IMR-90 (cell line): ENCODE results near the gene MYT1. TPM values are rescaled to one million over a fixed set of nuclear protein-coding genes. Genes with fewer than 3 reads are reported as not detected.

Experiments
- ATAC-seq: fragments of 200-7000 bp; cut with Tn5 transposase; 2 replicates; pipeline ENCODE4 v1.9.1; 2020; ENCODE audit warnings: low read depth, mild to moderate bottlenecking, moderate library complexity
- BruUV-seq: library from RNA; stranded (reverse); fragments of 400-500 nt; replicated peaks from 2 replicates; lab custom pipeline; 2021; lab: Mats Ljungman, UMichigan
- CTCF ChIA-PET: fragments of 300-600 bp; formaldehyde crosslinking; extraction: SDS; loops from one replicate; lab custom pipeline; 2021; ENCODE audit warnings: antibody characterized with exemption; lab: Yijun Ruan, JAX
- POLR2A ChIA-PET: fragments of 300-600 bp; sonication (Branson Sonifier 250); formaldehyde crosslinking; loops from one replicate; lab custom pipeline; 2022; ENCODE audit warnings: antibody characterized with exemption; ENCODE audit not compliant: unreplicated experiment; lab: Charles Lee
- DNase-seq: peaks from one replicate; pipeline ENCODE4 v3.0.0; 2013
- H2AFZ ChIP-seq: replicated peaks from 2 replicates; pipeline ENCODE3; 2013; ENCODE audit warnings: low read length, mild to moderate bottlenecking; ENCODE audit not compliant: poor library complexity
- H2AK5ac ChIP-seq: 2 replicates; pipeline ENCODE4 v1.6.1; 2013; ENCODE audit warnings: low read depth, low read length, inconsistent platforms
- H2AK9ac ChIP-seq: replicated peaks from 2 replicates; pipeline ENCODE3; 2013; ENCODE audit warnings: mild to moderate bottlenecking, low read depth, low read length, moderate library complexity; ENCODE audit not compliant: poor library complexity
- H2BK120ac ChIP-seq: 2 replicates; pipeline ENCODE4 v1.6.1; 2013; ENCODE audit warnings: low read depth, low read length, inconsistent platforms
- H2BK15ac ChIP-seq: 3 replicates; pipeline ENCODE4 v1.6.1; 2013; ENCODE audit warnings: low read depth, low read length, inconsistent platforms
- H2BK20ac ChIP-seq: 2 replicates; pipeline ENCODE4 v1.6.1; 2013; ENCODE audit warnings: low read depth, mild to moderate bottlenecking, inconsistent platforms, low read length, moderate library complexity
- H2BK5ac ChIP-seq: 2 replicates; pipeline ENCODE4 v1.6.1; 2013; ENCODE audit warnings: mild to moderate bottlenecking, low read depth, low read length, inconsistent platforms; ENCODE audit not compliant: poor library complexity, severe bottlenecking
- H3K14ac ChIP-seq: replicated peaks from 2 replicates; pipeline ENCODE4 v1.6.1; 2013; ENCODE audit warnings: low read depth, low read length, inconsistent platforms
- H3K18ac ChIP-seq: 2 replicates; pipeline ENCODE4 v1.6.1; 2013; ENCODE audit warnings: low read depth, low read length, control low read depth
- H3K23ac ChIP-seq: 2 replicates; pipeline ENCODE4 v1.6.1; 2013; ENCODE audit warnings: low read depth, low read length, inconsistent platforms
- H3K27ac ChIP-seq: 2 replicates; pipeline ENCODE4 v1.5.1; 2013; ENCODE audit warnings: mild to moderate bottlenecking, control low read depth, low read length; ENCODE audit not compliant: insufficient read depth
- H3K27me3 ChIP-seq: 2 replicates; pipeline ENCODE4 v1.6.1; 2013; ENCODE audit warnings: low read length; ENCODE audit not compliant: control insufficient read depth, insufficient read depth
- H3K36me3 ChIP-seq: 2 replicates; pipeline ENCODE4 v1.6.1; 2013; ENCODE audit warnings: low read length, mixed read lengths; ENCODE audit not compliant: control insufficient read depth, insufficient read depth
- H3K4ac ChIP-seq: 2 replicates; pipeline ENCODE4 v1.6.1; 2013; ENCODE audit warnings: low read depth, low read length, inconsistent platforms
- H3K4me1 ChIP-seq: 2 replicates; pipeline ENCODE4 v1.6.1; 2013; ENCODE audit warnings: low read length, mixed read lengths; ENCODE audit not compliant: control insufficient read depth, insufficient read depth
- H3K4me2 ChIP-seq: 2 replicates; pipeline ENCODE4 v1.6.1; 2013; ENCODE audit warnings: low read depth, mild to moderate bottlenecking, control low read depth, low read length, moderate library complexity
- H3K4me3 ChIP-seq: 2 replicates; pipeline ENCODE4 v1.5.1; 2013; ENCODE audit warnings: low read depth, mild to moderate bottlenecking, control low read depth, low read length, moderate library complexity; ENCODE audit not compliant: insufficient read depth
- H3K56ac ChIP-seq: 2 replicates; pipeline ENCODE4 v1.6.1; 2013; ENCODE audit warnings: low read length, inconsistent platforms; ENCODE audit not compliant: insufficient read depth; ENCODE audit errors: extremely low read depth
- H3K79me1 ChIP-seq, 2 experiments: 2 replicates each; pipeline ENCODE4 v1.6.1; 2013; ENCODE audit warnings: low read length in 2 of 2, inconsistent platforms in 1 of 2, low read depth in 1 of 2
- H3K9ac ChIP-seq: 2 replicates; pipeline ENCODE4 v1.6.1; 2013; ENCODE audit warnings: low read depth, low read length, control low read depth
- H3K9me1 ChIP-seq: 2 replicates; pipeline ENCODE4 v1.6.1; 2013; ENCODE audit warnings: low read length, inconsistent platforms; ENCODE audit not compliant: insufficient read depth
- H3K9me3 ChIP-seq: 2 replicates; pipeline ENCODE4 v1.6.1; 2013; ENCODE audit warnings: low read length; ENCODE audit not compliant: control insufficient read depth, insufficient read depth
- H4K20me1 ChIP-seq: 2 replicates; pipeline ENCODE4 v1.6.1; 2013; ENCODE audit warnings: low read length, inconsistent platforms; ENCODE audit not compliant: insufficient read depth
- H4K5ac ChIP-seq: 2 replicates; pipeline ENCODE4 v1.6.1; 2013; ENCODE audit warnings: mild to moderate bottlenecking, low read depth, low read length, control low read depth
- H4K8ac ChIP-seq, 2 experiments: 2 replicates each; pipeline ENCODE4 v1.6.1; 2013; ENCODE audit warnings: low read depth in 2 of 2, low read length in 2 of 2, control low read depth in 1 of 2, inconsistent platforms in 1 of 2
- H4K91ac ChIP-seq: 2 replicates; pipeline ENCODE4 v1.6.1; 2013; ENCODE audit warnings: low read depth, low read length, inconsistent platforms; ENCODE audit not compliant: insufficient read depth
- BHLHE40 ChIP-seq: fragments of 150-350 bp; IDR thresholded peaks from 2 replicates; pipeline ENCODE4 v1.6.1; 2016; ENCODE audit warnings: mild to moderate bottlenecking, low read depth, low read length
- CHD1 ChIP-seq: IDR thresholded peaks from 2 replicates; pipeline ENCODE4 v1.6.1; 2012; ENCODE audit warnings: low read depth, low read length, improper control_type of control experiment
- CTCF ChIP-seq: conservative IDR thresholded peaks from 2 replicates; pipeline ENCODE4 v1.5.1; 2012; ENCODE audit warnings: mild to moderate bottlenecking, low read depth, low read length, improper control_type of control experiment
- FOS ChIP-seq: fragments of 150-350 bp; IDR thresholded peaks from 2 replicates; pipeline ENCODE4 v1.6.1; 2016; ENCODE audit warnings: low read depth, low read length
- MAFK ChIP-seq: IDR thresholded peaks from 2 replicates; pipeline ENCODE4 v1.6.1; 2012; ENCODE audit warnings: low read depth, low read length, improper control_type of control experiment
- MAZ ChIP-seq: IDR thresholded peaks from 2 replicates; pipeline ENCODE4 v1.6.1; 2012; ENCODE audit warnings: low read depth, mild to moderate bottlenecking, low read length, improper control_type of control experiment, moderate library complexity, borderline replicate concordance
- MXI1 ChIP-seq: IDR thresholded peaks from 2 replicates; pipeline ENCODE4 v1.6.1; 2012; ENCODE audit warnings: low read depth, mild to moderate bottlenecking, low read length, moderate library complexity, borderline replicate concordance
- NFE2L2 ChIP-seq: fragments of 150-350 bp; IDR thresholded peaks from 2 replicates; pipeline ENCODE4 v1.6.1; 2016; ENCODE audit warnings: low read depth, mild to moderate bottlenecking, low read length
- POLR2A ChIP-seq: IDR thresholded peaks from 2 replicates; pipeline ENCODE4 v1.6.1; 2012; ENCODE audit warnings: mild to moderate bottlenecking, low read depth, low read length
- RAD21 ChIP-seq: IDR thresholded peaks from 2 replicates; pipeline ENCODE4 v1.6.1; 2012; ENCODE audit warnings: low read length, improper control_type of control experiment
- RCOR1 ChIP-seq: IDR thresholded peaks from 2 replicates; pipeline ENCODE4 v1.6.1; 2012; ENCODE audit warnings: mild to moderate bottlenecking, low read length, improper control_type of control experiment; ENCODE audit not compliant: insufficient replicate concordance
- RFX5 ChIP-seq: IDR thresholded peaks from 2 replicates; pipeline ENCODE4 v1.8.0; 2012; ENCODE audit warnings: low read depth, mild to moderate bottlenecking, low read length, moderate library complexity
- SMC3 ChIP-seq: fragments of 150-350 bp; IDR thresholded peaks from 2 replicates; pipeline ENCODE4 v1.6.1; 2016; ENCODE audit warnings: low read depth, mild to moderate bottlenecking, antibody characterized with exemption, low read length, moderate library complexity
- USF2 ChIP-seq: fragments of 150-350 bp; IDR thresholded peaks from 2 replicates; pipeline ENCODE4 v1.6.1; 2017; ENCODE audit warnings: mild to moderate bottlenecking, antibody characterized with exemption, low read length, low read depth
- WGBS, 2 experiments: methylation state at CpG; one replicate each; pipeline versions ENCODE4 v1.1.5 to v1.1.7; 2013; ENCODE audit warnings: missing lambda C conversion rate in 2 of 2; ENCODE audit not compliant: insufficient read length in 1 of 2; ENCODE audit errors: extremely low coverage in 2 of 2; 5-methylcytosine and 5-hydroxymethylcytosine counted together
- dilution Hi-C: fragments of 300-500 bp; cut with HindIII; formaldehyde crosslinking; loops from one replicate; pipeline ENCODE4 v1.14.3; 2018; ENCODE audit warnings: low sequenced_read_pairs; ENCODE audit not compliant: unreplicated experiment
- in situ Hi-C: fragments of 300-500 bp; cut with MboI; formaldehyde crosslinking; loops from 3 replicates; pipeline ENCODE4 v1.14.3; 2019; ENCODE audit warnings: low sequenced_read_pairs, inconsistent platforms, mixed read lengths
- intact Hi-C: fragments of 100-400 bp; cut with micrococcal nuclease; formaldehyde crosslinking; loops from 2 replicates; pipeline ENCODE4 v1.10.0; 2022
- polyA plus RNA-seq, 3 experiments: library from polyadenylated mRNA; depleted of rRNA; stranded (reverse); fragments of >200 nt; gene quantifications; 2 replicates each; pipeline ENCODE4 v1.2.3, GENCODE V29; 2012; ENCODE audit warnings: low replicate concordance in 1 of 3
- total RNA-seq: library from RNA; depleted of rRNA; stranded (reverse); fragments of >200 nt; gene quantifications from 2 replicates; pipeline ENCODE4 v1.2.3, GENCODE V29; 2012
- TF ChIP-seq, protein P1 (sequence below): fragments of 150-350 bp; IDR thresholded peaks from 2 replicates; pipeline ENCODE4 v1.6.1; 2016; ENCODE audit warnings: low read depth, mild to moderate bottlenecking, low read length, moderate library complexity, borderline replicate concordance

The MYT1 gene
- total and polyA plus RNA-seq, 2 of the 4 experiments (the other 2 are of a cell fraction), result not detected

DNA sequence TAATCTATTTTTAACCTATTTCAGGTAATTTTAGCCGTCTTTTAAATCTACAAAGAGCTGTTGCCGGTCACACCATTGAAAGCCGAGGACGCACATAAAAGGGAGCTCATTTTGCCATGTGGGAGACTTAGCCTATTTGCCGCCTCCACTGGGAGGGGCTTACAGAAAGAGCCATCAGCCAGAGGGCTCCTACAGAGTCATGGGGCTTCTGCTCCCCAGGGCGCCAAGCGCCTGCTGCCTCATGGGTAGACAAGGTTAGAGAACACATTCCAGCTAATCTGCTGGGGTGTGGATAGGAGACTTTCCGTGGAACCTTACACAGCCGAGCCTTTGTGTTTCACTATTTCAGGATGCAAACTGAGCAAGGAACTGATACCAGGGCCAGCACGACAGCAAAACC, 103.9 kb downstream of the MYT1 start:
- H3K56ac ChIP-seq, result no peak overlapping the region
- CTCF ChIA-PET, result no interaction called here
- POLR2A ChIA-PET, result no interaction called here

More for the DNA sequence above, 103.9 kb downstream of the MYT1 start:
- H4K5ac ChIP-seq, result no peak overlapping the region
- H3K23ac ChIP-seq, result no peak overlapping the region
- H3K27ac ChIP-seq, result no peak overlapping the region
- no peak overlapping the region for H3K4ac ChIP-seq
- peaks cover 15% of the 10 kb centered on the region for H3K36me3 ChIP-seq
- TF ChIP-seq MAFK (no peak), BHLHE40 (no peak), CHD1 (no peak), USF2 (no peak), RCOR1 (no peak), MXI1 (no peak), POLR2A (no peak), MAZ (no peak), NFE2L2 (no peak), SMC3 (no peak), FOS (no peak), RFX5 (no peak), CTCF (no peak), RAD21 (no peak)
- TF ChIP-seq, protein P1, sequence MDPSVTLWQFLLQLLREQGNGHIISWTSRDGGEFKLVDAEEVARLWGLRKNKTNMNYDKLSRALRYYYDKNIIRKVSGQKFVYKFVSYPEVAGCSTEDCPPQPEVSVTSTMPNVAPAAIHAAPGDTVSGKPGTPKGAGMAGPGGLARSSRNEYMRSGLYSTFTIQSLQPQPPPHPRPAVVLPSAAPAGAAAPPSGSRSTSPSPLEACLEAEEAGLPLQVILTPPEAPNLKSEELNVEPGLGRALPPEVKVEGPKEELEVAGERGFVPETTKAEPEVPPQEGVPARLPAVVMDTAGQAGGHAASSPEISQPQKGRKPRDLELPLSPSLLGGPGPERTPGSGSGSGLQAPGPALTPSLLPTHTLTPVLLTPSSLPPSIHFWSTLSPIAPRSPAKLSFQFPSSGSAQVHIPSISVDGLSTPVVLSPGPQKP, result no peak
- peaks cover 13% of the 10 kb centered on the region for H3K9me1 ChIP-seq
- H4K20me1 ChIP-seq, result 0 out of 2 replicates have a peak, but pooled peaks cover 9% of the 10 kb centered on the region
- peaks cover 14 to 15% of the 10 kb centered on the region in 2 experiments; a peak in 3 of 4 replicates for H3K79me1 ChIP-seq
- H3K4me3 ChIP-seq, result no peak overlapping the region
- no peak overlapping the region for H2BK120ac ChIP-seq
- no peak overlapping the region for H4K91ac ChIP-seq
- dilution Hi-C loops, result no loop called here
- BruUV-seq, result no TSS peak
- H3K14ac ChIP-seq, result no peak overlapping the region
- in situ Hi-C loops, result no loop called here
- H2BK5ac ChIP-seq, result no peak overlapping the region
- intact Hi-C loops, result no loop called here
- H4K8ac ChIP-seq, result no peak overlapping the region
- no peaks in the 10 kb centered on the region; the same call in 1 of the 2 replicates for H3K4me1 ChIP-seq
- WGBS, 2 experiments, result 60% methylated on average over 4 of the region's 10 CpGs; no CpG with 5 or more reads in 1 of the 2 experiments
- no peaks in the 10 kb centered on the region for H3K27me3 ChIP-seq
- H3K9me3 ChIP-seq, result no peaks in the 10 kb centered on the region
- H3K9ac ChIP-seq, result no peak overlapping the region
- no peak overlapping the region for H2AK5ac ChIP-seq
- ATAC-seq (no peak), DNase-seq (no peak)
- no peak overlapping the region for H3K4me2 ChIP-seq
- H2BK20ac ChIP-seq, result no peak overlapping the region
- no peak overlapping the region for H2AK9ac ChIP-seq
- H2AFZ ChIP-seq, result no peak overlapping the region
- no peak overlapping the region for H3K18ac ChIP-seq
- no peak overlapping the region for H2BK15ac ChIP-seq
